ENCODE measurements around the gene PHF5A.
"Not testable (repeated sequence)": the region's sequence is repeated elsewhere in the genome, so short reads cannot be mapped to it uniquely, and the experiment has no call there.

PHF5A gene

DNA sequence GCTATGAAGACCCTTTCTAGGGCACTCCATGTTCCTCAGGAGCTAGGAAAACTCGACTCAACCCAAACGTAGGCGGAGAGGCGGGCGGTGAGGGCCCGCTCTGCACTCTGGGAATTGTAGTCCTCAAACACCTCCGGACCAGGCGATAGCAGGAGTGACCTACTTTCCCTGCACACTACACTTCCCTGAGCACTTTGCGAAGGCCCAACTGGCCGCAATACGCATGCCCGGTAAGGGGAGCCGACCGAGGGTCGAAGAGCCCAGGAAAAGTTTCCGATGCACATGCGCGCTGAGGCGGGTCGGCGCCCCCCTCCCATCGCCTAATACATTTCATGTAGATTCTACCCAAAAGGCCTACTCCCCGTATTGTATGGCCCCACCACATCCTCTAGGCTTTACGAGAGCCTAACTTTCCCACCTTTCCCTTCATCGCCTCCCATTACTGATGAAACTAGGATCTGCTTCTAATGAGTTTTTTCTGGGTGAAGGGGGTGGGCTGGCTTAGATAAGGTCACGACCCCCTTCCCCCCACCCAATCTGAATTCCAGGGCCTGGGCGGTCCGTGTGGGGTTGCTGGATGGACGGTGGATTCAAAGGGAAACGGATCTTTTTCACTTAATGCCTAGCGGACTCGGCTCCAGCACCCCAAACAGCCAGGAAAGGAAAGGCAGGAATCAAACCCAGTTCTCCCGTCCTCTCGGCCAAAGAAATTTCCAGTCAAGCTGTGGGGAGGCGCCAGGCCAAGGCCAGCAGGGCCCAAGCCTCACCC, 23.9 kb downstream of the PHF5A start:
- peak overlapping the region; percentile 96 for H3K27ac ChIP-seq
- POLR2A ChIA-PET (ENCODE audit: low non-redundant PET), result interaction anchor here (0.7 kb wide), 1 partner anchor 24 kb away, joined by 3 read pairs; the partner anchor contains the start of gene PHF5A
- DNase-seq (ENCODE audit: low spot score), result peak; percentile 78
- TF ChIP-seq, protein P1, sequence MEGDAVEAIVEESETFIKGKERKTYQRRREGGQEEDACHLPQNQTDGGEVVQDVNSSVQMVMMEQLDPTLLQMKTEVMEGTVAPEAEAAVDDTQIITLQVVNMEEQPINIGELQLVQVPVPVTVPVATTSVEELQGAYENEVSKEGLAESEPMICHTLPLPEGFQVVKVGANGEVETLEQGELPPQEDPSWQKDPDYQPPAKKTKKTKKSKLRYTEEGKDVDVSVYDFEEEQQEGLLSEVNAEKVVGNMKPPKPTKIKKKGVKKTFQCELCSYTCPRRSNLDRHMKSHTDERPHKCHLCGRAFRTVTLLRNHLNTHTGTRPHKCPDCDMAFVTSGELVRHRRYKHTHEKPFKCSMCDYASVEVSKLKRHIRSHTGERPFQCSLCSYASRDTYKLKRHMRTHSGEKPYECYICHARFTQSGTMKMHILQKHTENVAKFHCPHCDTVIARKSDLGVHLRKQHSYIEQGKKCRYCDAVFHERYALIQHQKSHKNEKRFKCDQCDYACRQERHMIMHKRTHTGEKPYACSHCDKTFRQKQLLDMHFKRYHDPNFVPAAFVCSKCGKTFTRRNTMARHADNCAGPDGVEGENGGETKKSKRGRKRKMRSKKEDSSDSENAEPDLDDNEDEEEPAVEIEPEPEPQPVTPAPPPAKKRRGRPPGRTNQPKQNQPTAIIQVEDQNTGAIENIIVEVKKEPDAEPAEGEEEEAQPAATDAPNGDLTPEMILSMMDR (conservative IDR thresholded peaks at IDR 0.05; ENCODE audit: low read depth), result no peak
- CTCF ChIA-PET, result no interaction called here

DNA sequence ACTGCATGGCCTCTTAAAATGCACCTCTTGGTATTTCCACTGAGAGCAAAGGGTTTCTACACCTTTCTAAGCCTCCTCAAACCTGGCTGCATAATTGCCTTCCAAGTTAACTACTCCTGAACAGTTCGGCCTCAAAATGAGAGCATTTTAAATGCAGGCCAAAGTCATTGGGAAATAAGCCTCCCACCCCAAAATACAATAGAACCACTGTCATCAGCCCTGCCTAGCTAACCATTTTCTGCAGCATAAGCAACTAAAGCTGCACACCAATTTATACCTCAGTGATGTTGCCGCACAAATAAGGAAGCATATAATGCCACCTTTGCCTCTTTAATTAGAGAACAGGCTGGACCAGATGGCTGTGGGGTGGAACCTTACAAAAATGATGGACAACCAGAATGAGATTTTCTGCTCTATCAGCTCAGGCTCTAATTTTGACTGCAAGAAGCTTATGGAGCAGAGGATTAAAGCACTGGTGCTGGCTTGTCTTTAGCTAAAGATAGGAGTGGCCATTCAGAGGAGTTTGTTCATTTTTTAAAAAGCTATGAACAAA, 26.2 kb downstream of the PHF5A start:
- no peak for DNase-seq (ENCODE audit: low spot score)
- no peak overlapping the region for H3K27ac ChIP-seq
- CTCF ChIA-PET, result no interaction called here
- POLR2A ChIA-PET (ENCODE audit: low non-redundant PET), result no interaction called here
- TF ChIP-seq, protein P1 (conservative IDR thresholded peaks at IDR 0.05; ENCODE audit: low read depth), result no peak

- POLR2A ChIA-PET (ENCODE audit: low non-redundant PET); H3K27ac ChIP-seq; CTCF ChIA-PET; DNase-seq (ENCODE audit: low spot score): not testable (repeated sequence)
Observed at GRCh38 chr22:41440511-41440910, 28.0 kb downstream of the PHF5A start.

DNA sequence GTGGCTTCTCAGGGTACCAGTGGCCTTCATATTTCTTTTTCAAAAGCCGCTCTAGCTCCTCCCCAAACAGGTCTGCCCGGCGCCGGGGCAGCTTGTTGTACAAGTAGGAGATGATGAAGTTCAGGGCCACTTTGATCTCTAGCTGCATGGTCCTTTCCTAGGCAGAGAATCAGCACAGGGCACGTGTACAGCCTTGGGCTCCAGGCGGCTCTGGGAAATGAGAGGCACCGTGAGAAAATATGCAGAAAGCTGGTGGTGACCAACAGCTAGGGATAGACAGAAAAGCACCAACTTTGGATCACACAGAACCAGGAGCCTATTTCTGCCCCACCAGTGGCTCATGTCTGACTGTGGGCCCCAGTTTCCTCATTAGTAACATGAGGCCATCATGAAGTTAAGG, 31.3 kb downstream of the PHF5A start:
- DNase-seq (ENCODE audit: low spot score), result no peak
- H3K27ac ChIP-seq, result peak overlapping the region; percentile 34
- TF ChIP-seq, protein P1 (conservative IDR thresholded peaks at IDR 0.05; ENCODE audit: low read depth), result no peak
- POLR2A ChIA-PET (ENCODE audit: low non-redundant PET), result interaction anchor here (0.9 kb wide), 1 partner anchor 9 kb away, joined by 9 read pairs; the partner anchor contains the start of gene TOB2
- CTCF ChIA-PET, result no interaction called here

GRCh38 chr22:41436322-41437113, 32.0 kb downstream of the PHF5A start:
- peak overlapping the region; percentile 34 for H3K27ac ChIP-seq
- POLR2A ChIA-PET (ENCODE audit: low non-redundant PET), result no interaction called here
- CTCF ChIA-PET, result no interaction called here
- TF ChIP-seq, protein P1 (conservative IDR thresholded peaks at IDR 0.05; ENCODE audit: low read depth), result no peak
- DNase-seq (ENCODE audit: low spot score), result no peak

GRCh38 chr22:41435560-41435959, 32.9 kb downstream of the PHF5A start:
- DNase-seq (ENCODE audit: low spot score), result no peak
- CTCF ChIA-PET, result no interaction called here
- TF ChIP-seq, protein P1 (conservative IDR thresholded peaks at IDR 0.05; ENCODE audit: low read depth), result no peak
- POLR2A ChIA-PET (ENCODE audit: low non-redundant PET), result no interaction called here
- peak overlapping the region; percentile 34 for H3K27ac ChIP-seq

DNA sequence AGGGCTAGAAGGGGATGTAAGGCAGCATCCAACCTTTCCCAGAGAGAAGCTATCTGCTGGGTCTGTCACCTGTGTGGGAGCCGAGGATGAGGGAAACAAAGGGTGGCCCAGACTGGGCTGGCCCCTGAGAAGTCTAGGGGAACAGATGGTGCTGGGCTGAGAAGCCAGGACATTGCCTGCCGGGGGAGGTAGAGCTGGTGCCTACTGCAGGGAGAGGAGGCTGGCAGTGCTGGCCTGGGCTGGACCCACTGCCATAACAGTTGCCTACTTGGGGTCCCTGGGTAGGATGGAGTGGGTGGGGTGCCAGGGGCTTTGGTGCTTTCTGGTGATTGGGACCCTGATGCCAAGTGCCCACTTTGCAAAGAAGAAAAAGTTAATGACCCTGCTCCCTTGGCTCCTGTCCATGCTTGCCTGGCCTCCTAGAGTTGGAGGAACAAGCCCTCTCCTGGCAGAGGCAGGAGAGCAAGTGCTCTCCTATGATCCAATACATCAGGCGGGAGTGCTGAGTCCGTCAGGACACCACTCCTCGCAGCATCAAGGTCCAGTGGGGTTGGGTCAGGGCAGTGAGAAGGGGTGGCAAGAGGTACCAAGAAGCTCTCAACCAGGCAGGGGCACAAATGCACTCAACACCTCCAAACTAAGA, 34.0 kb downstream of the PHF5A start:
- CTCF ChIA-PET; DNase-seq (ENCODE audit: low spot score); POLR2A ChIA-PET (ENCODE audit: low non-redundant PET): not testable (repeated sequence)
- H3K27ac ChIP-seq, result peak overlapping the region; percentile 34

- POLR2A ChIA-PET (ENCODE audit: low non-redundant PET); CTCF ChIA-PET; H3K27ac ChIP-seq; DNase-seq (ENCODE audit: low spot score): not testable (repeated sequence)
Observed at GRCh38 chr22:41433480-41433879, 35.0 kb downstream of the PHF5A start.

All from RWPE1 (cell line).